Measurements from ENCODE around the gene SPSB4. TPM values are rescaled to one million over a fixed set of nuclear protein-coding genes. Genes with fewer than 3 reads are reported as not detected.

The SPSB4 gene
- total and polyA plus RNA-seq, 9 of the 15 experiments (the other 6 are each of a cell fraction or from before 2014, with no cell fraction given), result not detected

DNA sequence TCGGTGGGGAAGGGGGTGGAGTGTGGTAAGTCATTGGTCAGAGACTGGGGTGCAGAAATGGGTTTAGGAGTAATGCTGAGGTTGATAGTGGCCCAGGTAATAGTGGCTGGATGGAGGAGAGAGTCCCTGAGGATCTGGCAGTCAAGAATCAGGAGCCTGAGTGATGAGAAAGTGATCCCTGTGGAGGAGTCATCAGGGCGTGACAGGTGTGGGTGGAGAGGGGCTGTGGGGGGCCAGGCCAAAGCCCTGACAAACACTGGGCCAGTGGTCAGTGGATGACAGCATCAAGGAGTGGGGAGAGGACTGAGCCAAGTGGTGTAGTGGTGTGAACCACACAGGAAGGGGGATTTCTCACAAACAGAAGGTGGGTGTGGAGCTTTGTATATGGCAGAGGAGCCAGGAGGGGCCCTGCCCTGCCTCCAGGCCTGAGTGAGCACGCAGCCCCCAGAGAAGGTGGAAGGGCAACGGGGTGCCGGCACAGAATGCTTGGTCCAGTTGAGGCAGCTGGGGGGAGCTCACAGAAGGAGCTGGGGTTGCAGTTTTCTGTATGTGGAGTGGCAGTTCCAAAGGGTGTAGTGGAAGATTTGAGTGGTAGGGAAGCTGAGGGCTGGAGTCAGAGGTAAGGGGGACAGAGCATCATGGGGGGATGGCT, 77.1 kb downstream of the SPSB4 start:
- POLR2A ChIA-PET, result interaction anchor here (1.1 kb wide), 1 partner anchor 9 kb away, joined by 3 read pairs; no protein-coding TSS in a partner anchor
- no peak for TF ChIP-seq BRF1 (IDR thresholded peaks at IDR 0.05; ENCODE audit: borderline replicate concordance, extremely low read depth, insufficient read length)
- TF ChIP-seq KLF13 (tag; IDR thresholded peaks at IDR 0.05; ENCODE audit: borderline replicate concordance, low read depth), result no peak
- TF ChIP-seq ZNF830 (CRISPR knock-in tag; IDR thresholded peaks at IDR 0.05), result no peak
- TF ChIP-seq NFXL1 (CRISPR knock-in tag; IDR thresholded peaks at IDR 0.05), result no peak
- TF ChIP-seq BRD4 (IDR thresholded peaks at IDR 0.05), result no peak
- no peak for TF ChIP-seq GABPB2 (CRISPR knock-in tag; conservative IDR thresholded peaks at IDR 0.05)
- no peak for TF ChIP-seq EP400 (IDR thresholded peaks at IDR 0.05)
- no peak for TF ChIP-seq YBX1 (IDR thresholded peaks at IDR 0.05)
- TF ChIP-seq, protein P1, sequence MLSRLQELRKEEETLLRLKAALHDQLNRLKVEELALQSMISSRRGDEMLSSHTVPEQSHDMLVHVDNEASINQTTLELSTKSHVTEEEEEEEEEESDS (CRISPR knock-in tag; IDR thresholded peaks at IDR 0.05), result no peak
- TF ChIP-seq ARID2 (IDR thresholded peaks at IDR 0.05), result no peak
- no peak for TF ChIP-seq ZNF408 (CRISPR knock-in tag; IDR thresholded peaks at IDR 0.05; ENCODE audit: low read depth)
- no peak for TF ChIP-seq ZNF592 (IDR thresholded peaks at IDR 0.05)
- TF ChIP-seq IRF1 (CRISPR knock-in tag; IDR thresholded peaks at IDR 0.05; ENCODE audit: borderline replicate concordance), result no peak
- no peak for TF ChIP-seq TCFL5 (CRISPR knock-in tag; conservative IDR thresholded peaks at IDR 0.05)
- no peak for TF ChIP-seq SRSF3 (IDR thresholded peaks at IDR 0.05; ENCODE audit: insufficient read depth, low read length)
- TF ChIP-seq KDM4B (IDR thresholded peaks at IDR 0.05; ENCODE audit: borderline replicate concordance in 2 of 2, low read depth in 1 of 2), result no peak
- DNase-seq (ENCODE audit: extremely low read depth in 1 of 4, low spot score in 3 of 4), result no peak

More for the DNA sequence above, 77.1 kb downstream of the SPSB4 start:
- ATAC-seq, result no peak
- in situ Hi-C loops (cut with MboI) (no loop called here), intact Hi-C loops (cut with micrococcal nuclease) (no loop called here)
- Histone ChIP-seq H3K9me3 (replicated peaks; ENCODE audit: control insufficient read depth, insufficient read depth, low read depth, low read length) (no peaks in the 10 kb centered on the region), H3K4me1 (replicated peaks in 1 of 2; ENCODE audit: control insufficient read depth in 2 of 2, insufficient read depth in 2 of 2, low read length in 2 of 2) (no peaks in the 10 kb centered on the region), H2AFZ (ENCODE audit: low read depth, low read length) (no peak overlapping the region), H3K79me2 (ENCODE audit: control insufficient read depth, insufficient read depth, low read length) (no peaks in the 10 kb centered on the region), H3K36me3 (ENCODE audit: control insufficient read depth, insufficient read depth, low read length) (no peaks in the 10 kb centered on the region), H3K27me3 (ENCODE audit: control insufficient read depth in 2 of 2, insufficient read depth in 2 of 2, low read length in 2 of 2) (peaks cover 0 to 25% of the 10 kb centered on the region in 2 experiments; a peak in 2 of 5 replicates), H3K4me2 (ENCODE audit: insufficient read depth, low read length) (no peak overlapping the region), H4K20me1 (replicated peaks; ENCODE audit: control insufficient read depth, insufficient read depth, low read length) (no peaks in the 10 kb centered on the region), H3K9me1 (ENCODE audit: control insufficient read depth, insufficient read depth, low read length) (no peaks in the 10 kb centered on the region), H3K4me3 (no peak overlapping the region), H3K27ac (ENCODE audit: extremely low read depth, low read depth, low read length) (no peak overlapping the region), H3K9ac (ENCODE audit: insufficient read depth in 1 of 2, low read depth in 2 of 2, low read length in 2 of 2) (no peak overlapping the region)
- 2% methylated on average over 5 of the region's 5 CpGs for WGBS (ENCODE audit: insufficient coverage, low coverage, missing lambda C conversion rate)
- CTCF ChIA-PET (ENCODE audit: low intra/inter-chr PET ratio), result no interaction called here
- FAIRE-seq, result no peak
- no TSS peak for BruUV-seq (replicated peaks)
